Measurements from ENCODE around the gene CNGA3.

DNA sequence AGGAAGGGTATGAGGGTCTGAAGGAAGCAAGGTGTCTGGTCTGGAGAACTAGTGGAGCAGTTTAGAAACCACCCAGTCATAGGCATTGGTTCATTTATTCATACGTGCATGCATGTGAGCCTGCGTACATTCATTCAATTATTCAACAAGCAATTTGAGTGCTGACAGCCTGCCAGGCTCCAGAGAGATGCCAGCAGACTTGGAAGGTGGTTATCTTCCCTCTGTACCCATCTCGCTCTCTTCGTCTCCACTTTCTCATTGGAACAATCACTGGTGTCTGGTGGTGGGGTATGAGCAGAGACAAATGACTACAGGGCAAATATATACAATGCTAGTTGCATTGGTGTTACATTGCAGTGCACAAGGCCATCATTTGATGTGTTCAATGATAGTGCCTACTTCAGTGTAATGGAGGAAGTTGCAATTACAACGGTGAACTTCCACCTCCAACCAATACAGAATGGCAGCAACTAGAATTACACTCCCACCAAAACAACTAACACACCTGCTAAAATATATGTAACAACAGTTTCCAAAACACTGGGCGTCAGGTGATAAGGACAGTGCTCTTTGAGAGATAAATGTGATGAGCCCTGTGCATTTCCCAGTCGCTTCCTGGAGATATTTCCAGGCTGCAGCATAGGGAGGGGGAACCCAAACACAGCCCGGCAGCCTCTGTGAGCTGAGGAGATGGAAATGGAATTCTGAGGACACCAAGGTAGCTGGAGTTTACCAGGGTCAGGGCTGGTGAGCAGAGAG is 32.6 kb upstream of the CNGA3 start:
- TF ChIP-seq, protein P1, sequence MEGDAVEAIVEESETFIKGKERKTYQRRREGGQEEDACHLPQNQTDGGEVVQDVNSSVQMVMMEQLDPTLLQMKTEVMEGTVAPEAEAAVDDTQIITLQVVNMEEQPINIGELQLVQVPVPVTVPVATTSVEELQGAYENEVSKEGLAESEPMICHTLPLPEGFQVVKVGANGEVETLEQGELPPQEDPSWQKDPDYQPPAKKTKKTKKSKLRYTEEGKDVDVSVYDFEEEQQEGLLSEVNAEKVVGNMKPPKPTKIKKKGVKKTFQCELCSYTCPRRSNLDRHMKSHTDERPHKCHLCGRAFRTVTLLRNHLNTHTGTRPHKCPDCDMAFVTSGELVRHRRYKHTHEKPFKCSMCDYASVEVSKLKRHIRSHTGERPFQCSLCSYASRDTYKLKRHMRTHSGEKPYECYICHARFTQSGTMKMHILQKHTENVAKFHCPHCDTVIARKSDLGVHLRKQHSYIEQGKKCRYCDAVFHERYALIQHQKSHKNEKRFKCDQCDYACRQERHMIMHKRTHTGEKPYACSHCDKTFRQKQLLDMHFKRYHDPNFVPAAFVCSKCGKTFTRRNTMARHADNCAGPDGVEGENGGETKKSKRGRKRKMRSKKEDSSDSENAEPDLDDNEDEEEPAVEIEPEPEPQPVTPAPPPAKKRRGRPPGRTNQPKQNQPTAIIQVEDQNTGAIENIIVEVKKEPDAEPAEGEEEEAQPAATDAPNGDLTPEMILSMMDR (IDR thresholded peaks at IDR 0.05): no peak
- TF ChIP-seq POLR2A (IDR thresholded peaks at IDR 0.05): no peak
